HepG2 (cell line): Measurements from ENCODE around the gene ZNF281. TPM values are rescaled to one million over a fixed set of nuclear protein-coding genes. Genes with fewer than 3 reads are reported as not detected.

Source experiments
- ARID2 ChIP-seq: sonication (generic); formaldehyde crosslinking; IDR thresholded peaks from 2 replicates; pipeline ENCODE4 v1.8.1; 2022; ENCODE audit warnings: mild to moderate bottlenecking, missing genetic modification reagents, borderline replicate concordance
- ATF6 ChIP-seq: sonication (generic); formaldehyde crosslinking; conservative IDR thresholded peaks from 2 replicates; pipeline ENCODE4 v1.4.0; 2020; ENCODE audit warnings: missing genetic modification reagents
- GTF3A ChIP-seq: sonication (generic); formaldehyde crosslinking; conservative IDR thresholded peaks from 2 replicates; pipeline ENCODE4 v1.4.0; 2020; ENCODE audit warnings: mild to moderate bottlenecking, missing genetic modification reagents
- HMGXB3 ChIP-seq: sonication (generic); formaldehyde crosslinking; IDR thresholded peaks from 2 replicates; pipeline ENCODE4 v1.4.0; 2020; ENCODE audit warnings: missing genetic modification reagents, borderline replicate concordance
- ISX ChIP-seq: sonication (generic); formaldehyde crosslinking; conservative IDR thresholded peaks from 2 replicates; pipeline ENCODE4 v1.5.0; 2020; ENCODE audit warnings: missing genetic modification reagents
- KDM5A ChIP-seq: fragments of 200-600 bp; sonication (generic); IDR thresholded peaks from 2 replicates; pipeline ENCODE4 v1.7.0; 2018; ENCODE audit warnings: antibody characterized with exemption, mild to moderate bottlenecking, low read length, borderline replicate concordance
- NPAS2 ChIP-seq: sonication (generic); formaldehyde crosslinking; IDR thresholded peaks from 2 replicates; pipeline ENCODE4 v1.8.0; 2022; ENCODE audit warnings: mild to moderate bottlenecking, missing genetic modification reagents, borderline replicate concordance
- POGK ChIP-seq: sonication (generic); formaldehyde crosslinking; conservative IDR thresholded peaks from 2 replicates; pipeline ENCODE4 v1.8.0; 2022; ENCODE audit warnings: mild to moderate bottlenecking, moderate library complexity, missing genetic modification reagents
- RBM22 ChIP-seq: fragments of 200-400 bp; formaldehyde crosslinking; optimal IDR thresholded peaks from 2 replicates; pipeline ENCODE3; 2017; ENCODE audit warnings: mild to moderate bottlenecking, low read length, moderate library complexity
- REXO4 ChIP-seq: sonication (generic); formaldehyde crosslinking; IDR thresholded peaks from 2 replicates; pipeline ENCODE4 v1.8.0; 2022; ENCODE audit warnings: missing genetic modification reagents, mild to moderate bottlenecking, borderline replicate concordance
- SMAD1 ChIP-seq: sonication (generic); formaldehyde crosslinking; IDR thresholded peaks from 2 replicates; pipeline ENCODE4 v1.4.0; 2020; ENCODE audit warnings: missing genetic modification reagents, low read depth, mild to moderate bottlenecking, borderline replicate concordance
- SMARCC2 ChIP-seq: fragments of 450-650 bp; IDR thresholded peaks from 2 replicates; pipeline ENCODE4 v1.6.1; 2017; ENCODE audit warnings: antibody characterized with exemption, mild to moderate bottlenecking
- SNAPC2 ChIP-seq: sonication (generic); formaldehyde crosslinking; IDR thresholded peaks from 2 replicates; pipeline ENCODE4 v1.8.1; 2022; ENCODE audit warnings: mild to moderate bottlenecking, missing genetic modification reagents
- ZNF230 ChIP-seq: sonication (generic); formaldehyde crosslinking; IDR thresholded peaks from 2 replicates; pipeline ENCODE4 v1.4.0; 2020; ENCODE audit warnings: mild to moderate bottlenecking, missing genetic modification reagents
- ZNF24 ChIP-seq: fragments of 450-650 bp; IDR thresholded peaks from 2 replicates; pipeline ENCODE4 v1.6.1; 2017; ENCODE audit warnings: antibody characterized with exemption, mild to moderate bottlenecking
- ZNF326 ChIP-seq: sonication (generic); formaldehyde crosslinking; IDR thresholded peaks from 2 replicates; pipeline ENCODE4 v1.4.0; 2020; ENCODE audit warnings: missing genetic modification reagents, borderline replicate concordance
- ZNF33A ChIP-seq: sonication (generic); formaldehyde crosslinking; IDR thresholded peaks from 2 replicates; pipeline ENCODE4 v1.5.1; 2020; ENCODE audit warnings: missing genetic modification reagents, mild to moderate bottlenecking, moderate library complexity, borderline replicate concordance
- ZNF619 ChIP-seq: sonication (generic); formaldehyde crosslinking; IDR thresholded peaks from 2 replicates; pipeline ENCODE4 v1.4.0; 2020; ENCODE audit warnings: mild to moderate bottlenecking, missing genetic modification reagents
- ZNF7 ChIP-seq: IDR thresholded peaks from 2 replicates; pipeline ENCODE4 v1.6.1; 2016; ENCODE audit warnings: missing biosample characterization, missing genetic modification reagents
- ZNF704 ChIP-seq: sonication (generic); formaldehyde crosslinking; IDR thresholded peaks from 2 replicates; pipeline ENCODE4 v1.8.1; 2023; ENCODE audit warnings: mild to moderate bottlenecking, inconsistent platforms, moderate library complexity, missing genetic modification reagents, borderline replicate concordance
- polyA plus RNA-seq, 8 experiments: library from polyadenylated mRNA; depleted of rRNA in 3 of 8; stranded (reverse) in 7 of 8; unstranded in 1 of 8; fragments of >200 nt; fragmentation: Illumina TruSeq in 4 of 8; extraction: Trizol in 4 of 8; gene quantifications; 2 replicates each; pipeline versions ENCODE4 v1.2.1 to v1.2.3, GENCODE V29; 2011 to 2016; ENCODE audit warnings: low read depth in 4 of 8, missing spikeins in 1 of 8, mixed read lengths in 1 of 8; ENCODE audit not compliant: insufficient read depth in 1 of 8
- total RNA-seq, 5 experiments: library from RNA; depleted of rRNA; stranded (reverse); fragments of >200 nt; fragmentation: Illumina TruSeq; extraction: Trizol; gene quantifications; 2 replicates each; pipeline ENCODE4 v1.2.3, GENCODE V29; 2016; ENCODE audit warnings: low read depth in 1 of 5

Gene ZNF281
- total and polyA plus RNA-seq, 2 of the 13 experiments (the other 11 are each of a cell fraction or from before 2014, with no cell fraction given) = 7.7 to 20.6 TPM

GRCh38 chr1:200409761-200410565 lies at the start of gene ZNF281 (continued):
- peak; percentile 21; the same call in 1 of the 2 replicates for TF ChIP-seq HMGXB3 (CRISPR knock-in tag)
- TF ChIP-seq POGK (CRISPR knock-in tag) = peak; percentile 39; the same call in 1 of the 2 replicates
- no peak; the same call in 1 of the 2 replicates for TF ChIP-seq ZNF230
- no peak for TF ChIP-seq SMAD1 (CRISPR knock-in tag)
- TF ChIP-seq NPAS2 = no peak
- no peak; the same call in 1 of the 2 replicates for TF ChIP-seq ZNF619
- no peak for TF ChIP-seq RBM22
- no peak for TF ChIP-seq ZNF7
- TF ChIP-seq ZNF33A (CRISPR knock-in tag) = no peak
- no peak for TF ChIP-seq ZNF326
- no peak for TF ChIP-seq ISX (CRISPR knock-in tag)
- no peak for TF ChIP-seq ATF6 (CRISPR knock-in tag)
- TF ChIP-seq GTF3A (CRISPR knock-in tag) = 0 out of 2 replicates have a peak, but pooled peaks have one; percentile 45
- TF ChIP-seq ARID2 (CRISPR knock-in tag) = no peak
- TF ChIP-seq ZNF24 = no peak
- no peak for TF ChIP-seq SMARCC2
- TF ChIP-seq KDM5A = peak; percentile 79
- no peak for TF ChIP-seq REXO4 (CRISPR knock-in tag)
- no peak for TF ChIP-seq ZNF704
- no peak; the same call in 1 of the 2 replicates for TF ChIP-seq SNAPC2
